ENCODE data around the gene KLF3.

DNA sequence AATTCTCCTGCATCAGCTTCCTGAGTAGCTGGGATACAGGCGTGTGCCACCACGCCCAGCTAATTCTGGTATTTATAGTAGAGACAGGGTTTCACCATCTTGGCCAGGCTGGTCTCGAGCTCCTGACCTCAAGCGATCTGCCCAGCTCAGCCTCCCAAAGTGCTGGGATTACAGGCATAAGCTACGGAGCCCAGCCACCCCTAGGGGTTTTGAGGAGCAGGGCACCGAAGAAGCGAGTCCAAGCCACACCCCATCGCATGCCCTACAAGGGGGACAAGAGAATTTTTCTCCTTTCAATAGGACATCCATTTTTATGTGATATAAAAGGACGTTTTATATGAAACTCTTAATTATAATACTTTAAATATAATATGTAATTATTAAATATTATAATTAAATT is 13.9 kb upstream of the KLF3 start:
- TF ChIP-seq, protein P1, sequence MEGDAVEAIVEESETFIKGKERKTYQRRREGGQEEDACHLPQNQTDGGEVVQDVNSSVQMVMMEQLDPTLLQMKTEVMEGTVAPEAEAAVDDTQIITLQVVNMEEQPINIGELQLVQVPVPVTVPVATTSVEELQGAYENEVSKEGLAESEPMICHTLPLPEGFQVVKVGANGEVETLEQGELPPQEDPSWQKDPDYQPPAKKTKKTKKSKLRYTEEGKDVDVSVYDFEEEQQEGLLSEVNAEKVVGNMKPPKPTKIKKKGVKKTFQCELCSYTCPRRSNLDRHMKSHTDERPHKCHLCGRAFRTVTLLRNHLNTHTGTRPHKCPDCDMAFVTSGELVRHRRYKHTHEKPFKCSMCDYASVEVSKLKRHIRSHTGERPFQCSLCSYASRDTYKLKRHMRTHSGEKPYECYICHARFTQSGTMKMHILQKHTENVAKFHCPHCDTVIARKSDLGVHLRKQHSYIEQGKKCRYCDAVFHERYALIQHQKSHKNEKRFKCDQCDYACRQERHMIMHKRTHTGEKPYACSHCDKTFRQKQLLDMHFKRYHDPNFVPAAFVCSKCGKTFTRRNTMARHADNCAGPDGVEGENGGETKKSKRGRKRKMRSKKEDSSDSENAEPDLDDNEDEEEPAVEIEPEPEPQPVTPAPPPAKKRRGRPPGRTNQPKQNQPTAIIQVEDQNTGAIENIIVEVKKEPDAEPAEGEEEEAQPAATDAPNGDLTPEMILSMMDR (conservative IDR thresholded peaks at IDR 0.05; ENCODE audit: low read depth, low read length): no peak
- TF ChIP-seq EZH2phosphoT487 (IDR thresholded peaks at IDR 0.05; ENCODE audit: borderline replicate concordance, low read length): no peak
- no peak for TF ChIP-seq EZH2 (IDR thresholded peaks at IDR 0.05; ENCODE audit: low read length, unreplicated experiment)
